Measurements from ENCODE around the gene CTXN1. TPM values are rescaled to one million over a fixed set of nuclear protein-coding genes. Genes with fewer than 3 reads are reported as not detected.

The CTXN1 gene
- total RNA-seq, 1 donor = 2.5 TPM

GRCh38 chr19:7908742-7909461 lies 17.0 kb downstream of the CTXN1 start:
- Histone ChIP-seq H3K4me1 (ENCODE audit: insufficient read depth, low read length) (peaks cover 10% of the 10 kb centered on the region), H3K27me3 (ENCODE audit: insufficient read depth, low read length) (no peaks in the 10 kb centered on the region), H3K27ac (ENCODE audit: low read depth, low read length) (no peak overlapping the region), H3K9me3 (ENCODE audit: low read depth, low read length) (no peaks in the 10 kb centered on the region), H4K20me1 (ENCODE audit: insufficient read depth, low read length) (peaks cover 38% of the 10 kb centered on the region), H3K79me2 (ENCODE audit: insufficient read depth, low read length) (peaks cover 43% of the 10 kb centered on the region), H3K36me3 (ENCODE audit: insufficient read depth, low read length) (peaks cover 14% of the 10 kb centered on the region), H3K4me2 (ENCODE audit: insufficient read depth, low read length) (no peak overlapping the region), H2AFZ (ENCODE audit: low read length) (no peak overlapping the region), H3K4me3 (ENCODE audit: insufficient read depth, low read length) (no peak overlapping the region)
- TF ChIP-seq CTCF (IDR thresholded peaks at IDR 0.05; ENCODE audit: extremely low read depth, low read depth, low read length) = no peak
- peak; percentile 75 for DNase-seq (ENCODE audit: insufficient read length, low spot score, missing footprints)

- Histone ChIP-seq H3K79me2 (ENCODE audit: insufficient read depth, low read length) (peaks cover 43% of the 10 kb centered on the region), H3K36me3 (ENCODE audit: insufficient read depth, low read length) (peaks cover 14% of the 10 kb centered on the region), H4K20me1 (ENCODE audit: insufficient read depth, low read length) (peaks cover 38% of the 10 kb centered on the region), H2AFZ (ENCODE audit: low read length) (no peak overlapping the region), H3K4me1 (ENCODE audit: insufficient read depth, low read length) (peaks cover 10% of the 10 kb centered on the region), H3K27me3 (ENCODE audit: insufficient read depth, low read length) (no peaks in the 10 kb centered on the region), H3K27ac (ENCODE audit: low read depth, low read length) (no peak overlapping the region), H3K9me3 (ENCODE audit: low read depth, low read length) (no peaks in the 10 kb centered on the region), H3K4me3 (ENCODE audit: insufficient read depth, low read length) (no peak overlapping the region), H3K4me2 (ENCODE audit: insufficient read depth, low read length) (no peak overlapping the region)
- peak; percentile 82 for DNase-seq (ENCODE audit: insufficient read length, low spot score, missing footprints)
- TF ChIP-seq CTCF (IDR thresholded peaks at IDR 0.05; ENCODE audit: extremely low read depth, low read depth, low read length) = no peak
Measured at GRCh38 chr19:7908078-7908699, 17.7 kb downstream of the CTXN1 start.

- Histone ChIP-seq H4K20me1 (ENCODE audit: insufficient read depth, low read length) (peaks cover 38% of the 10 kb centered on the region), H3K36me3 (ENCODE audit: insufficient read depth, low read length) (peaks cover 11% of the 10 kb centered on the region)
Measured at GRCh38 chr19:7907544-7907943, 18.4 kb downstream of the CTXN1 start.

More at GRCh38 chr19:7907544-7907943, 18.4 kb downstream of the CTXN1 start:
- Histone ChIP-seq H3K4me2 (ENCODE audit: insufficient read depth, low read length) (no peak overlapping the region), H3K27ac (ENCODE audit: low read depth, low read length) (no peak overlapping the region), H3K79me2 (ENCODE audit: insufficient read depth, low read length) (peaks cover 48% of the 10 kb centered on the region), H3K27me3 (ENCODE audit: insufficient read depth, low read length) (no peaks in the 10 kb centered on the region), H3K4me1 (ENCODE audit: insufficient read depth, low read length) (peaks cover 14% of the 10 kb centered on the region), H3K9me3 (ENCODE audit: low read depth, low read length) (no peaks in the 10 kb centered on the region), H3K4me3 (ENCODE audit: insufficient read depth, low read length) (no peak overlapping the region), H2AFZ (ENCODE audit: low read length) (no peak overlapping the region)
- no peak for DNase-seq (ENCODE audit: insufficient read length, low spot score, missing footprints)
- TF ChIP-seq CTCF (IDR thresholded peaks at IDR 0.05; ENCODE audit: extremely low read depth, low read depth, low read length) = no peak
